Fibroblast of lung (primary cell): ENCODE data around the gene SLC25A23.

Source experiments
- EZH2 ChIP-seq: IDR thresholded peaks from 2 replicates; pipeline ENCODE4 v1.5.1; 2012; ENCODE audit warnings: low read length, control low read depth, mild to moderate bottlenecking; ENCODE audit errors: missing control alignments
- TF ChIP-seq, protein P1 (sequence below), 2 donors: IDR thresholded peaks in 1 of 2; conservative IDR thresholded peaks in 1 of 2; 1 replicate in 1 of 2; 2 replicates in 1 of 2; pipeline ENCODE4 v1.5.1; 2011 to 2012; ENCODE audit warnings: low read length in 2 of 2, control low read depth in 1 of 2, inconsistent platforms in 1 of 2, low read depth in 1 of 2, mild to moderate bottlenecking in 1 of 2

- TF ChIP-seq, protein P1, sequence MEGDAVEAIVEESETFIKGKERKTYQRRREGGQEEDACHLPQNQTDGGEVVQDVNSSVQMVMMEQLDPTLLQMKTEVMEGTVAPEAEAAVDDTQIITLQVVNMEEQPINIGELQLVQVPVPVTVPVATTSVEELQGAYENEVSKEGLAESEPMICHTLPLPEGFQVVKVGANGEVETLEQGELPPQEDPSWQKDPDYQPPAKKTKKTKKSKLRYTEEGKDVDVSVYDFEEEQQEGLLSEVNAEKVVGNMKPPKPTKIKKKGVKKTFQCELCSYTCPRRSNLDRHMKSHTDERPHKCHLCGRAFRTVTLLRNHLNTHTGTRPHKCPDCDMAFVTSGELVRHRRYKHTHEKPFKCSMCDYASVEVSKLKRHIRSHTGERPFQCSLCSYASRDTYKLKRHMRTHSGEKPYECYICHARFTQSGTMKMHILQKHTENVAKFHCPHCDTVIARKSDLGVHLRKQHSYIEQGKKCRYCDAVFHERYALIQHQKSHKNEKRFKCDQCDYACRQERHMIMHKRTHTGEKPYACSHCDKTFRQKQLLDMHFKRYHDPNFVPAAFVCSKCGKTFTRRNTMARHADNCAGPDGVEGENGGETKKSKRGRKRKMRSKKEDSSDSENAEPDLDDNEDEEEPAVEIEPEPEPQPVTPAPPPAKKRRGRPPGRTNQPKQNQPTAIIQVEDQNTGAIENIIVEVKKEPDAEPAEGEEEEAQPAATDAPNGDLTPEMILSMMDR (conservative IDR thresholded peaks at IDR 0.05 in 1 of 2, IDR thresholded peaks at IDR 0.05 in 1 of 2; ENCODE audit: low read depth in 1 of 2, low read length in 2 of 2) = no peak
- no peak for TF ChIP-seq EZH2
Observed at GRCh38 chr19:6484831-6485230, 25.2 kb upstream of the SLC25A23 start.
